Measurements from ENCODE around the gene PPARG. TPM values are rescaled to one million over a fixed set of nuclear protein-coding genes. Genes with fewer than 3 reads are reported as not detected.

Gene PPARG
- total RNA-seq, 1 experiment from 2014 or later: 71.6 TPM

DNA sequence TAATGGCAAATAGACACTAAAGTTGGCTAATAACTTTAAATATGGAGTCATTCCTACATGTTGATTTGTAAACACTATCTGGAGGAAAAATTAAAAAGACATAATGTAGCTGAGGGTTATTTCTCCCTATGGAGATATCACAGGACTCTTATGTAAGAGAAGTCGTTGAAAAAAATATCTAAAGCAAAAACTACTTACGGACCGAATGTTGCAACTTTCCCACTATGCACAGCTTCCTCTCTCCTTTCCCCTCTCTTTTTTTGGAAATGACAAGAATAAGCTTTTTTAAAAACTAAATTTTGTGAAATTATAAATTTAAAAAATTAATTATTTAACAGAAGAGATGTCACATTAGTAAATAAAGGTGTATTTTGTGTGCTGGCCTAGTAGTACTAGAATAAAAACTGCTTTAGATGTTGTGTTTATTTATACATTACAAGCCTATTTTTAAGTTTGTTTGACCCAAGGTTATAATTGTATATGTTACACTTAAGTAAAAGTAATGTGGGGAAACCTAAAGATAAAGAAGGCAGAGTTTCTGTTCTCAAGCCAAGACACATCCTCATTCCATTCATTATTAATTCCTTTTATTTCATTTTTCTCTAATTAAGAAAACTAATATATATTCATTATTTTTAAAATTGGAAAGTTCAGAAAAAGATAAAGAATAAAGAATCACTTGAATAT is 20.7 kb upstream of the PPARG start:
- intact Hi-C loops (cut with micrococcal nuclease): no loop called here
- no peaks in the 10 kb centered on the region for H4K20me1 ChIP-seq (ENCODE audit: insufficient read depth)
- H3K27ac ChIP-seq (ENCODE audit: low read depth, low read length): no peak overlapping the region
- no peaks in the 10 kb centered on the region for H3K27me3 ChIP-seq (ENCODE audit: insufficient read depth, low read length)
- H3K4me1 ChIP-seq (ENCODE audit: control insufficient read depth in 1 of 2, insufficient read depth in 2 of 2, low read length in 2 of 2): peaks cover 0 to 9% of the 10 kb centered on the region in 2 experiments; a peak in 1 of 4 replicates
- H3K4me3 ChIP-seq (replicated peaks in 1 of 2; ENCODE audit: low read depth in 1 of 2, low read length in 2 of 2): no peak overlapping the region
- ATAC-seq (no peak), DNase-seq (ENCODE audit: low read depth, low spot score) (no peak)
- H3K79me2 ChIP-seq (ENCODE audit: insufficient read depth, low read length): no peaks in the 10 kb centered on the region
- no peaks in the 10 kb centered on the region for H3K9me3 ChIP-seq (ENCODE audit: control insufficient read depth in 1 of 2, insufficient read depth in 1 of 2, low read depth in 1 of 2, low read length in 2 of 2)
- CTCF ChIA-PET: no interaction called here
- H3K36me3 ChIP-seq (ENCODE audit: control insufficient read depth in 1 of 2, insufficient read depth in 2 of 2, low read length in 2 of 2): no peaks in the 10 kb centered on the region
- no TSS peak for BruUV-seq (replicated peaks)
- TF ChIP-seq CBX3 (IDR thresholded peaks at IDR 0.05; ENCODE audit: low read depth) (no peak), EZH2 (IDR thresholded peaks at IDR 0.05) (no peak), JUND (IDR thresholded peaks at IDR 0.05) (no peak), SIN3A (IDR thresholded peaks at IDR 0.05; ENCODE audit: low read depth) (no peak), TCF7L2 (IDR thresholded peaks at IDR 0.05; ENCODE audit: borderline replicate concordance, extremely low read depth, insufficient read depth, insufficient read length) (no peak), POLR2AphosphoS5 (IDR thresholded peaks at IDR 0.05; ENCODE audit: low read depth, low read length) (no peak), SRF (IDR thresholded peaks at IDR 0.05; ENCODE audit: low read depth) (no peak), RAD21 (IDR thresholded peaks at IDR 0.05; ENCODE audit: low read depth) (no peak), SP1 (IDR thresholded peaks at IDR 0.05; ENCODE audit: low read depth) (no peak), ZFX (IDR thresholded peaks at IDR 0.05) (no peak)
- TF ChIP-seq, protein P1, sequence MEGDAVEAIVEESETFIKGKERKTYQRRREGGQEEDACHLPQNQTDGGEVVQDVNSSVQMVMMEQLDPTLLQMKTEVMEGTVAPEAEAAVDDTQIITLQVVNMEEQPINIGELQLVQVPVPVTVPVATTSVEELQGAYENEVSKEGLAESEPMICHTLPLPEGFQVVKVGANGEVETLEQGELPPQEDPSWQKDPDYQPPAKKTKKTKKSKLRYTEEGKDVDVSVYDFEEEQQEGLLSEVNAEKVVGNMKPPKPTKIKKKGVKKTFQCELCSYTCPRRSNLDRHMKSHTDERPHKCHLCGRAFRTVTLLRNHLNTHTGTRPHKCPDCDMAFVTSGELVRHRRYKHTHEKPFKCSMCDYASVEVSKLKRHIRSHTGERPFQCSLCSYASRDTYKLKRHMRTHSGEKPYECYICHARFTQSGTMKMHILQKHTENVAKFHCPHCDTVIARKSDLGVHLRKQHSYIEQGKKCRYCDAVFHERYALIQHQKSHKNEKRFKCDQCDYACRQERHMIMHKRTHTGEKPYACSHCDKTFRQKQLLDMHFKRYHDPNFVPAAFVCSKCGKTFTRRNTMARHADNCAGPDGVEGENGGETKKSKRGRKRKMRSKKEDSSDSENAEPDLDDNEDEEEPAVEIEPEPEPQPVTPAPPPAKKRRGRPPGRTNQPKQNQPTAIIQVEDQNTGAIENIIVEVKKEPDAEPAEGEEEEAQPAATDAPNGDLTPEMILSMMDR (IDR thresholded peaks at IDR 0.05 in 2 of 3, conservative IDR thresholded peaks at IDR 0.05 in 1 of 3; ENCODE audit: borderline replicate concordance in 1 of 3, insufficient read depth in 1 of 3, low read depth in 2 of 3, low read length in 2 of 3): no peak
- TF ChIP-seq, protein P2, sequence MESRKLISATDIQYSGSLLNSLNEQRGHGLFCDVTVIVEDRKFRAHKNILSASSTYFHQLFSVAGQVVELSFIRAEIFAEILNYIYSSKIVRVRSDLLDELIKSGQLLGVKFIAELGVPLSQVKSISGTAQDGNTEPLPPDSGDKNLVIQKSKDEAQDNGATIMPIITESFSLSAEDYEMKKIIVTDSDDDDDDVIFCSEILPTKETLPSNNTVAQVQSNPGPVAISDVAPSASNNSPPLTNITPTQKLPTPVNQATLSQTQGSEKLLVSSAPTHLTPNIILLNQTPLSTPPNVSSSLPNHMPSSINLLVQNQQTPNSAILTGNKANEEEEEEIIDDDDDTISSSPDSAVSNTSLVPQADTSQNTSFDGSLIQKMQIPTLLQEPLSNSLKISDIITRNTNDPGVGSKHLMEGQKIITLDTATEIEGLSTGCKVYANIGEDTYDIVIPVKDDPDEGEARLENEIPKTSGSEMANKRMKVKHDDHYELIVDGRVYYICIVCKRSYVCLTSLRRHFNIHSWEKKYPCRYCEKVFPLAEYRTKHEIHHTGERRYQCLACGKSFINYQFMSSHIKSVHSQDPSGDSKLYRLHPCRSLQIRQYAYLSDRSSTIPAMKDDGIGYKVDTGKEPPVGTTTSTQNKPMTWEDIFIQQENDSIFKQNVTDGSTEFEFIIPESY (IDR thresholded peaks at IDR 0.05; ENCODE audit: extremely low read depth, insufficient replicate concordance, low read length): no peak
- TF ChIP-seq, protein P3, sequence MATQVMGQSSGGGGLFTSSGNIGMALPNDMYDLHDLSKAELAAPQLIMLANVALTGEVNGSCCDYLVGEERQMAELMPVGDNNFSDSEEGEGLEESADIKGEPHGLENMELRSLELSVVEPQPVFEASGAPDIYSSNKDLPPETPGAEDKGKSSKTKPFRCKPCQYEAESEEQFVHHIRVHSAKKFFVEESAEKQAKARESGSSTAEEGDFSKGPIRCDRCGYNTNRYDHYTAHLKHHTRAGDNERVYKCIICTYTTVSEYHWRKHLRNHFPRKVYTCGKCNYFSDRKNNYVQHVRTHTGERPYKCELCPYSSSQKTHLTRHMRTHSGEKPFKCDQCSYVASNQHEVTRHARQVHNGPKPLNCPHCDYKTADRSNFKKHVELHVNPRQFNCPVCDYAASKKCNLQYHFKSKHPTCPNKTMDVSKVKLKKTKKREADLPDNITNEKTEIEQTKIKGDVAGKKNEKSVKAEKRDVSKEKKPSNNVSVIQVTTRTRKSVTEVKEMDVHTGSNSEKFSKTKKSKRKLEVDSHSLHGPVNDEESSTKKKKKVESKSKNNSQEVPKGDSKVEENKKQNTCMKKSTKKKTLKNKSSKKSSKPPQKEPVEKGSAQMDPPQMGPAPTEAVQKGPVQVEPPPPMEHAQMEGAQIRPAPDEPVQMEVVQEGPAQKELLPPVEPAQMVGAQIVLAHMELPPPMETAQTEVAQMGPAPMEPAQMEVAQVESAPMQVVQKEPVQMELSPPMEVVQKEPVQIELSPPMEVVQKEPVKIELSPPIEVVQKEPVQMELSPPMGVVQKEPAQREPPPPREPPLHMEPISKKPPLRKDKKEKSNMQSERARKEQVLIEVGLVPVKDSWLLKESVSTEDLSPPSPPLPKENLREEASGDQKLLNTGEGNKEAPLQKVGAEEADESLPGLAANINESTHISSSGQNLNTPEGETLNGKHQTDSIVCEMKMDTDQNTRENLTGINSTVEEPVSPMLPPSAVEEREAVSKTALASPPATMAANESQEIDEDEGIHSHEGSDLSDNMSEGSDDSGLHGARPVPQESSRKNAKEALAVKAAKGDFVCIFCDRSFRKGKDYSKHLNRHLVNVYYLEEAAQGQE (IDR thresholded peaks at IDR 0.05; ENCODE audit: low read depth): no peak
- H3K4me2 ChIP-seq (ENCODE audit: low read length): no peak overlapping the region
- no peak overlapping the region for H2AFZ ChIP-seq (ENCODE audit: low read depth, low read length, poor library complexity, severe bottlenecking)
- RAD21 ChIA-PET (ENCODE audit: low non-redundant PET in 1 of 2, low total read pairs in 2 of 2, uncharacterized antibody in 2 of 2, unreplicated experiment in 2 of 2): no interaction called here
- H3K9ac ChIP-seq (ENCODE audit: low read length): no peak overlapping the region
- no peaks in the 10 kb centered on the region for H3K9me2 ChIP-seq (ENCODE audit: insufficient read depth)
- POLR2A ChIA-PET: no interaction called here
